K562 (cell line): ENCODE results near the gene ZFYVE28. TPM values are rescaled to one million over a fixed set of nuclear protein-coding genes. Genes with fewer than 3 reads are reported as not detected.

Experiments used
- ATAC-seq: fragments of 200-7000 bp; cut with Tn5 transposase; 3 replicates; pipeline ENCODE4 v1.9.1; 2020; ENCODE audit warnings: moderate library complexity
- BruUV-seq: library from RNA; stranded (reverse); fragments of 400-500 nt; replicated peaks from 2 replicates; lab custom pipeline; 2021; lab: Mats Ljungman, UMichigan
- CTCF ChIA-PET: fragments of 300-600 bp; formaldehyde crosslinking; extraction: SDS; loops from one replicate; lab custom pipeline; 2021; ENCODE audit warnings: low intra/inter-chr PET ratio; lab: Yijun Ruan, JAX
- POLR2A ChIA-PET: fragments of 300-600, 350-650 bp; sonication (Branson Sonifier 250); formaldehyde crosslinking; extraction: SDS; loops from one replicate; lab custom pipeline; 2021; ENCODE audit warnings: antibody characterized with exemption, inconsistent platforms; lab: Yijun Ruan, JAX
- DNase-seq, 4 experiments: peaks; one replicate each; pipeline versions ENCODE4 v3.0.0 to v3.0.0-alpha.2; 2011 to 2018; ENCODE audit warnings: low spot score in 3 of 4, mixed read lengths in 3 of 4; ENCODE audit errors: extremely low read depth in 1 of 4
- FAIRE-seq: peaks from 2 replicates; lab custom pipeline; 2011; peaks lifted over from hg19 to GRCh38; lab: Jason Lieb, UNC
- H2AFZ ChIP-seq: 2 replicates; pipeline ENCODE4 v1.6.0; 2011; ENCODE audit warnings: low read depth, low read length, control low read depth, inconsistent platforms
- H3K27ac ChIP-seq: fragments of 200-600 bp; 3 replicates; pipeline ENCODE4 v1.8.0; 2011; ENCODE audit warnings: low read depth, mild to moderate bottlenecking, control low read depth, inconsistent platforms, low read length, moderate library complexity, mixed read lengths; ENCODE audit errors: extremely low read depth
- H3K27me3 ChIP-seq, 2 experiments: fragments of 300-600 bp in 1 of 2; 2 replicates in 1 of 2; 3 replicates in 1 of 2; pipeline versions ENCODE4 v1.6.0 to v1.8.0; 2011; ENCODE audit warnings: inconsistent platforms in 2 of 2, low read length in 2 of 2, mild to moderate bottlenecking in 1 of 2, mixed read lengths in 1 of 2, moderate library complexity in 1 of 2; ENCODE audit not compliant: control insufficient read depth in 2 of 2, insufficient read depth in 2 of 2
- H3K36me3 ChIP-seq: fragments of 300-600 bp; 3 replicates; pipeline ENCODE4 v1.8.0; 2011; ENCODE audit warnings: mild to moderate bottlenecking, low read length, inconsistent platforms; ENCODE audit not compliant: control insufficient read depth, insufficient read depth
- H3K4me1 ChIP-seq, 2 experiments: fragments of 200-600 bp in 1 of 2; replicated peaks in 1 of 2; 2 replicates in 1 of 2; 3 replicates in 1 of 2; pipeline versions ENCODE4 v1.5.1 to v1.8.0; 2011; ENCODE audit warnings: inconsistent platforms in 2 of 2, low read length in 2 of 2, mild to moderate bottlenecking in 1 of 2, mixed read lengths in 1 of 2, moderate library complexity in 1 of 2; ENCODE audit not compliant: control insufficient read depth in 2 of 2, insufficient read depth in 2 of 2
- H3K4me2 ChIP-seq: 2 replicates; pipeline ENCODE4 v1.6.1; 2011; ENCODE audit warnings: low read length, control low read depth, inconsistent platforms, mixed read lengths; ENCODE audit not compliant: insufficient read depth
- H3K4me3 ChIP-seq: fragments of 200-600 bp; sonication (generic), shearing (Covaris generic); 2 replicates; pipeline ENCODE4 v1.5.1; 2016; ENCODE audit warnings: control low read depth, inconsistent platforms
- H3K79me2 ChIP-seq: fragments of 200-600 bp; 3 replicates; pipeline ENCODE4 v1.8.0; 2011; ENCODE audit warnings: low read length, inconsistent platforms; ENCODE audit not compliant: control insufficient read depth, insufficient read depth
- H3K9ac ChIP-seq, 2 experiments: 2 replicates each; pipeline versions ENCODE4 v1.6.0 to v1.6.1; 2011; ENCODE audit warnings: low read depth in 2 of 2, low read length in 2 of 2, control low read depth in 1 of 2, inconsistent platforms in 1 of 2, mild to moderate bottlenecking in 1 of 2, mixed read lengths in 1 of 2; ENCODE audit not compliant: insufficient read depth in 1 of 2
- H3K9me1 ChIP-seq: one replicate; pipeline ENCODE4 v1.6.0; 2011; ENCODE audit warnings: inconsistent platforms, mild to moderate bottlenecking, low read length, moderate library complexity; ENCODE audit not compliant: control insufficient read depth, insufficient read depth
- H3K9me3 ChIP-seq: replicated peaks from 2 replicates; pipeline ENCODE4 v1.5.1; 2011; ENCODE audit warnings: low read depth, low read length, inconsistent platforms; ENCODE audit not compliant: control insufficient read depth, insufficient read depth
- H4K20me1 ChIP-seq: replicated peaks from 2 replicates; pipeline ENCODE4 v1.6.1; 2011; ENCODE audit warnings: low read length, inconsistent platforms, mixed read lengths; ENCODE audit not compliant: control insufficient read depth, insufficient read depth
- CSDE1 ChIP-seq, 2 experiments: fragments of 450-650 bp; IDR thresholded peaks; 2 replicates each; pipeline ENCODE4 v1.6.1; 2016; ENCODE audit warnings: mild to moderate bottlenecking in 1 of 2
- ESRRA ChIP-seq: fragments of 450-650 bp; IDR thresholded peaks from 2 replicates; pipeline ENCODE4 v1.6.1; 2014; ENCODE audit warnings: low read depth, mild to moderate bottlenecking, moderate library complexity, borderline replicate concordance
- HDGF ChIP-seq: fragments of 450-650 bp; IDR thresholded peaks from 2 replicates; pipeline ENCODE4 v1.6.1; 2016
- PTTG1 ChIP-seq: fragments of 450-650 bp; IDR thresholded peaks from 2 replicates; pipeline ENCODE4 v1.6.1; 2016; ENCODE audit warnings: low read depth, mild to moderate bottlenecking, missing genetic modification characterization, missing compliant biosample characterization
- RBM14 ChIP-seq: fragments of 200-400 bp; formaldehyde crosslinking; IDR thresholded peaks from 2 replicates; pipeline ENCODE4 v1.6.1; 2018; ENCODE audit warnings: low read depth, mild to moderate bottlenecking, low read length, moderate library complexity, borderline replicate concordance; ENCODE audit not compliant: insufficient read depth
- RNF219 ChIP-seq: fragments of 250-450 bp; sonication (Bioruptor Pico); IDR thresholded peaks from 2 replicates; pipeline ENCODE4 v1.5.0; 2022; ENCODE audit warnings: mild to moderate bottlenecking
- SNRNP70 ChIP-seq: fragments of 200-400 bp; formaldehyde crosslinking; optimal IDR thresholded peaks from 2 replicates; pipeline ENCODE3; 2017; ENCODE audit warnings: low read depth, low read length
- SP1 ChIP-seq: sonication (generic); formaldehyde crosslinking; IDR thresholded peaks from 2 replicates; pipeline ENCODE4 v1.8.1; 2022; ENCODE audit warnings: mild to moderate bottlenecking, missing genetic modification reagents
- TAF7 ChIP-seq: fragments of 450-650 bp; IDR thresholded peaks from 2 replicates; pipeline ENCODE4 v1.6.1; 2016; ENCODE audit warnings: missing genetic modification characterization, missing compliant biosample characterization
- ZBTB5 ChIP-seq: fragments of 450-650 bp; IDR thresholded peaks from 2 replicates; pipeline ENCODE4 v1.6.1; 2017; ENCODE audit warnings: antibody characterized with exemption
- ZNF780A ChIP-seq: fragments of 250-450 bp; sonication (Bioruptor Pico); IDR thresholded peaks from 2 replicates; pipeline ENCODE4 v1.5.0; 2021; ENCODE audit warnings: mild to moderate bottlenecking
- ZNF79 ChIP-seq: fragments of 250-450 bp; sonication (Bioruptor Pico); IDR thresholded peaks from 2 replicates; pipeline ENCODE4 v1.4.0; 2020; ENCODE audit warnings: low read depth, mild to moderate bottlenecking, moderate library complexity
- WGBS: fragments of 100-300 bp; shearing (Covaris generic); methylation state at CpG from one replicate; pipeline ENCODE4 v1.1.6; 2016; ENCODE audit warnings: low coverage, mixed read lengths; ENCODE audit not compliant: insufficient coverage; ENCODE audit errors: missing lambda C conversion rate; 5-methylcytosine and 5-hydroxymethylcytosine counted together
- in situ Hi-C: fragments of 300-500 bp; cut with MboI; formaldehyde crosslinking; loops from 4 replicates; pipeline ENCODE4 v1.15.0; 2018; ENCODE audit warnings: inconsistent platforms, mixed read lengths
- intact Hi-C: fragments of 100-400 bp; cut with micrococcal nuclease; formaldehyde crosslinking; loops from 2 replicates; pipeline ENCODE4 v1.14.2; 2022
- polyA plus RNA-seq, 8 experiments: library from polyadenylated mRNA; depleted of rRNA in 4 of 8; stranded (reverse) in 5 of 8; unstranded in 3 of 8; fragments of >200 nt; fragmentation: Nextera tagmentation in 2 of 8; fragmentation: Illumina TruSeq in 1 of 8; extraction: Ambion mirVana in 2 of 8; extraction: Trizol in 1 of 8; gene quantifications; 2 replicates each; pipeline versions ENCODE4 v1.2.1 to v1.2.3, GENCODE V29; 2011 to 2014; ENCODE audit warnings: inconsistent platforms in 1 of 8, missing spikeins in 1 of 8
- total RNA-seq, 7 experiments: library from RNA; depleted of rRNA in 6 of 7; stranded (reverse); fragments of >200 nt in 6 of 7; fragmentation: Illumina TruSeq in 2 of 7; extraction: Trizol in 2 of 7; gene quantifications; 2 replicates each; pipeline versions ENCODE4 v1.2.1 to v1.2.3, GENCODE V29; 2011 to 2021; ENCODE audit warnings: low replicate concordance in 1 of 7
- TF ChIP-seq, protein P1 (sequence below): fragments of 250-450 bp; sonication (Bioruptor Pico); IDR thresholded peaks from 2 replicates; pipeline ENCODE4 v1.8.0; 2022; ENCODE audit warnings: moderate library complexity, mild to moderate bottlenecking, inconsistent platforms
- TF ChIP-seq, protein P2 (sequence below): fragments of 450-650 bp; IDR thresholded peaks from 2 replicates; pipeline ENCODE4 v1.6.1; 2016; ENCODE audit warnings: mild to moderate bottlenecking

Gene ZFYVE28
- total and polyA plus RNA-seq, 9 of the 15 experiments (the other 6 are each of a cell fraction or from before 2014, with no cell fraction given): 1.3 to 24.8 (median 8.9) TPM

- Histone ChIP-seq H3K27me3 (no peaks in the 10 kb centered on the region), H3K9ac (peak overlapping the region in 1 of 2 experiments; percentile 43; a peak in 2 of 4 replicates), H3K4me2 (no peak overlapping the region), H3K9me3 (no peaks in the 10 kb centered on the region), H3K79me2 (no peaks in the 10 kb centered on the region), H2AFZ (no peak overlapping the region), H3K4me3 (no peak overlapping the region), H3K27ac (no peak overlapping the region), H4K20me1 (no peaks in the 10 kb centered on the region), H3K9me1 (no peaks in the 10 kb centered on the region), H3K36me3 (no peaks in the 10 kb centered on the region), H3K4me1 (peaks cover 0 to 42% of the 10 kb centered on the region in 2 experiments; a peak in 2 of 5 replicates)
- BruUV-seq: no TSS peak
- POLR2A ChIA-PET: no interaction called here
- 49% methylated on average over 8 of the region's 8 CpGs for WGBS
- intact Hi-C loops (no loop called here), in situ Hi-C loops (no loop called here)
- TF ChIP-seq ZBTB5 (no peak), HDGF (no peak), RNF219 (no peak), SNRNP70 (no peak), TAF7 (tag) (no peak), ESRRA (no peak), SP1 (CRISPR knock-in tag) (no peak), RBM14 (no peak), PTTG1 (tag) (no peak), ZNF780A (CRISPR knock-in tag) (no peak), CSDE1 (IDR thresholded peaks at IDR 0.05) (no peak), ZNF79 (CRISPR knock-in tag) (no peak)
- TF ChIP-seq, protein P1, sequence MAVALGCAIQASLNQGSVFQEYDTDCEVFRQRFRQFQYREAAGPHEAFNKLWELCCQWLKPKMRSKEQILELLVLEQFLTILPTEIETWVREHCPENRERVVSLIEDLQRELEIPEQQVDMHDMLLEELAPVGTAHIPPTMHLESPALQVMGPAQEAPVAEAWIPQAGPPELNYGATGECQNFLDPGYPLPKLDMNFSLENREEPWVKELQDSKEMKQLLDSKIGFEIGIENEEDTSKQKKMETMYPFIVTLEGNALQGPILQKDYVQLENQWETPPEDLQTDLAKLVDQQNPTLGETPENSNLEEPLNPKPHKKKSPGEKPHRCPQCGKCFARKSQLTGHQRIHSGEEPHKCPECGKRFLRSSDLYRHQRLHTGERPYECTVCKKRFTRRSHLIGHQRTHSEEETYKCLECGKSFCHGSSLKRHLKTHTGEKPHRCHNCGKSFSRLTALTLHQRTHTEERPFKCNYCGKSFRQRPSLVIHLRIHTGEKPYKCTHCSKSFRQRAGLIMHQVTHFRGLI (CRISPR knock-in tag): no peak
- TF ChIP-seq, protein P2, sequence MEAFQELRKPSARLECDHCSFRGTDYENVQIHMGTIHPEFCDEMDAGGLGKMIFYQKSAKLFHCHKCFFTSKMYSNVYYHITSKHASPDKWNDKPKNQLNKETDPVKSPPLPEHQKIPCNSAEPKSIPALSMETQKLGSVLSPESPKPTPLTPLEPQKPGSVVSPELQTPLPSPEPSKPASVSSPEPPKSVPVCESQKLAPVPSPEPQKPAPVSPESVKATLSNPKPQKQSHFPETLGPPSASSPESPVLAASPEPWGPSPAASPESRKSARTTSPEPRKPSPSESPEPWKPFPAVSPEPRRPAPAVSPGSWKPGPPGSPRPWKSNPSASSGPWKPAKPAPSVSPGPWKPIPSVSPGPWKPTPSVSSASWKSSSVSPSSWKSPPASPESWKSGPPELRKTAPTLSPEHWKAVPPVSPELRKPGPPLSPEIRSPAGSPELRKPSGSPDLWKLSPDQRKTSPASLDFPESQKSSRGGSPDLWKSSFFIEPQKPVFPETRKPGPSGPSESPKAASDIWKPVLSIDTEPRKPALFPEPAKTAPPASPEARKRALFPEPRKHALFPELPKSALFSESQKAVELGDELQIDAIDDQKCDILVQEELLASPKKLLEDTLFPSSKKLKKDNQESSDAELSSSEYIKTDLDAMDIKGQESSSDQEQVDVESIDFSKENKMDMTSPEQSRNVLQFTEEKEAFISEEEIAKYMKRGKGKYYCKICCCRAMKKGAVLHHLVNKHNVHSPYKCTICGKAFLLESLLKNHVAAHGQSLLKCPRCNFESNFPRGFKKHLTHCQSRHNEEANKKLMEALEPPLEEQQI: no peak
- ATAC-seq (no peak), DNase-seq (no peak), FAIRE-seq (no peak)
- CTCF ChIA-PET: no interaction called here
Measured at GRCh38 chr4:2426069-2426397, 7.6 kb upstream of the ZFYVE28 start.
